Neural progenitor cell (in vitro differentiated cells): ENCODE results near the gene RNLS. TPM values are rescaled to one million over a fixed set of nuclear protein-coding genes. Genes with fewer than 3 reads are reported as not detected.

Source experiments
- DNase-seq: peaks from one replicate; pipeline ENCODE4 v3.0.0-alpha.2; 2016; ENCODE audit warnings: low spot score
- H2AFZ ChIP-seq: fragments of 200-600 bp; sonication (generic); replicated peaks from 2 replicates; pipeline ENCODE4 v1.6.1; 2016; ENCODE audit warnings: antibody characterized with exemption
- H3F3A ChIP-seq: fragments of 200-600 bp; sonication (generic); 2 replicates; pipeline ENCODE4 v1.6.1; 2016; ENCODE audit warnings: antibody characterized with exemption, low read depth
- H3K27ac ChIP-seq: fragments of 200-600 bp; sonication (generic); 2 replicates; pipeline ENCODE4 v1.5.1; 2016; ENCODE audit warnings: mild to moderate bottlenecking
- H3K27me3 ChIP-seq: fragments of 200-600 bp; sonication (generic); 2 replicates; pipeline ENCODE4 v1.6.1; 2016; ENCODE audit warnings: mild to moderate bottlenecking, moderate library complexity
- H3K36me3 ChIP-seq: fragments of 200-600 bp; sonication (generic); 2 replicates; pipeline ENCODE4 v1.5.1; 2016
- H3K4me1 ChIP-seq: fragments of 200-600 bp; sonication (generic); 2 replicates; pipeline ENCODE4 v1.6.1; 2016; ENCODE audit warnings: mixed run types
- H3K4me2 ChIP-seq: fragments of 200-600 bp; sonication (generic); 2 replicates; pipeline ENCODE4 v1.6.1; 2016
- H3K4me3 ChIP-seq: fragments of 200-600 bp; sonication (generic); 2 replicates; pipeline ENCODE4 v1.5.1; 2016
- H3K79me2 ChIP-seq: fragments of 200-600 bp; sonication (generic); 2 replicates; pipeline ENCODE4 v1.6.1; 2016; ENCODE audit warnings: low read depth
- H3K9ac ChIP-seq: fragments of 200-600 bp; sonication (generic); 2 replicates; pipeline ENCODE4 v1.6.1; 2016
- H3K9me3 ChIP-seq: fragments of 200-600 bp; sonication (generic); 2 replicates; pipeline ENCODE4 v1.5.1; 2016; ENCODE audit warnings: low read depth
- H4K20me1 ChIP-seq: fragments of 200-600 bp; sonication (generic); 2 replicates; pipeline ENCODE4 v1.6.1; 2016; ENCODE audit warnings: low read depth
- H3K27ac Mint-ChIP-seq: 3 replicates; pipeline ENCODE4 v1.8.0; 2021; ENCODE audit warnings: mixed read lengths
- H3K27me3 Mint-ChIP-seq: 2 replicates; pipeline ENCODE4 v1.8.0; 2022; ENCODE audit warnings: low read depth, mild to moderate bottlenecking, inconsistent platforms, moderate library complexity, mixed read lengths; ENCODE audit not compliant: insufficient read depth
- H3K36me3 Mint-ChIP-seq: 3 replicates; pipeline ENCODE4 v1.8.0; 2021; ENCODE audit warnings: mixed read lengths
- H3K4me1 Mint-ChIP-seq: 3 replicates; pipeline ENCODE4 v1.8.0; 2021; ENCODE audit warnings: mixed read lengths
- H3K4me3 Mint-ChIP-seq: 3 replicates; pipeline ENCODE4 v1.8.0; 2021; ENCODE audit warnings: mild to moderate bottlenecking, moderate library complexity, mixed read lengths
- H3K9me3 Mint-ChIP-seq: 3 replicates; pipeline ENCODE4 v1.8.0; 2020; ENCODE audit warnings: mixed read lengths
- CTCF ChIP-seq: fragments of 200-600 bp; sonication (generic); IDR thresholded peaks from 2 replicates; pipeline ENCODE4 v1.5.1; 2017; ENCODE audit warnings: antibody characterized with exemption, mild to moderate bottlenecking
- EZH2 ChIP-seq: fragments of 200-600 bp; sonication (generic); IDR thresholded peaks from 2 replicates; pipeline ENCODE4 v1.6.1; 2017; ENCODE audit warnings: antibody characterized with exemption, mild to moderate bottlenecking, moderate library complexity
- EZH2phosphoT487 ChIP-seq: fragments of 200-600 bp; sonication (generic); IDR thresholded peaks from 2 replicates; pipeline ENCODE4 v1.6.1; 2017; ENCODE audit warnings: antibody characterized with exemption
- total RNA-seq: library from RNA; depleted of rRNA; stranded (reverse); fragments of >200 nt; gene quantifications from 2 replicates; pipeline ENCODE4 v1.2.3, GENCODE V29; 2015; ENCODE audit warnings: low replicate concordance

The RNLS gene
- total RNA-seq, 1 donor from 2014 or later: 9.1 TPM

- Histone ChIP-seq H3F3A (no peaks in the 10 kb centered on the region), H3K4me3 (no peak overlapping the region), H3K27me3 (no peaks in the 10 kb centered on the region), H3K79me2 (no peaks in the 10 kb centered on the region), H3K4me2 (no peak overlapping the region), H3K27ac (no peak overlapping the region), H4K20me1 (no peaks in the 10 kb centered on the region), H3K9ac (no peak overlapping the region), H3K36me3 (no peaks in the 10 kb centered on the region), H3K4me1 (peaks cover 9% of the 10 kb centered on the region), H2AFZ (no peak overlapping the region), H3K9me3 (no peaks in the 10 kb centered on the region)
- H3K36me3 Mint-ChIP-seq: no peaks in the 10 kb centered on the region
- H3K27me3 Mint-ChIP-seq: no peaks in the 10 kb centered on the region
- DNase-seq: no peak
- no peak overlapping the region for H3K4me3 Mint-ChIP-seq
- H3K9me3 Mint-ChIP-seq: no peaks in the 10 kb centered on the region
- no peak overlapping the region for H3K27ac Mint-ChIP-seq
- H3K4me1 Mint-ChIP-seq: no peaks in the 10 kb centered on the region
- TF ChIP-seq EZH2: no peak
Measured at GRCh38 chr10:88474884-88475844, 108.0 kb downstream of the RNLS start.

GRCh38 chr10:88473989-88474883, 108.9 kb downstream of the RNLS start:
- no peak overlapping the region for H3K27ac Mint-ChIP-seq
- H2AFZ ChIP-seq: no peak overlapping the region
- DNase-seq: no peak
- no peaks in the 10 kb centered on the region for H3K36me3 ChIP-seq
- no peaks in the 10 kb centered on the region for H3F3A ChIP-seq
- H3K27ac ChIP-seq: no peak overlapping the region
- H3K9me3 Mint-ChIP-seq: no peaks in the 10 kb centered on the region
- H4K20me1 ChIP-seq: no peaks in the 10 kb centered on the region
- peaks cover 9% of the 10 kb centered on the region for H3K4me1 ChIP-seq
- no peak overlapping the region for H3K4me3 ChIP-seq
- H3K27me3 ChIP-seq: no peaks in the 10 kb centered on the region
- no peak for TF ChIP-seq CTCF
- TF ChIP-seq EZH2: no peak
- TF ChIP-seq EZH2phosphoT487: no peak
- no peak overlapping the region for H3K9ac ChIP-seq
- no peaks in the 10 kb centered on the region for H3K27me3 Mint-ChIP-seq
- H3K9me3 ChIP-seq: no peaks in the 10 kb centered on the region
- H3K4me3 Mint-ChIP-seq: no peak overlapping the region
- H3K79me2 ChIP-seq: no peaks in the 10 kb centered on the region
- no peak overlapping the region for H3K4me2 ChIP-seq
- H3K4me1 Mint-ChIP-seq: no peaks in the 10 kb centered on the region
- no peaks in the 10 kb centered on the region for H3K36me3 Mint-ChIP-seq

GRCh38 chr10:88472540-88472939, 110.6 kb downstream of the RNLS start:
- Mint-ChIP-seq H3K4me1 (no peaks in the 10 kb centered on the region), H3K27ac (no peak overlapping the region), H3K27me3 (no peaks in the 10 kb centered on the region), H3K4me3 (no peak overlapping the region), H3K9me3 (no peaks in the 10 kb centered on the region), H3K36me3 (no peaks in the 10 kb centered on the region)
- H3K27me3 ChIP-seq: no peaks in the 10 kb centered on the region
- H3K4me2 ChIP-seq: no peak overlapping the region
- H3K36me3 ChIP-seq: no peaks in the 10 kb centered on the region
- no peak for TF ChIP-seq CTCF
- TF ChIP-seq EZH2phosphoT487: no peak
- TF ChIP-seq EZH2: no peak
- H4K20me1 ChIP-seq: no peaks in the 10 kb centered on the region
- no peaks in the 10 kb centered on the region for H3K79me2 ChIP-seq
- no peak overlapping the region for H3K4me3 ChIP-seq
- no peak overlapping the region for H2AFZ ChIP-seq
- no peaks in the 10 kb centered on the region for H3F3A ChIP-seq
- H3K27ac ChIP-seq: no peak overlapping the region
- peaks cover 12% of the 10 kb centered on the region for H3K4me1 ChIP-seq
- no peak overlapping the region for H3K9ac ChIP-seq
- no peaks in the 10 kb centered on the region for H3K9me3 ChIP-seq
- DNase-seq: no peak
